Panc1 (cell line): ENCODE results near the gene LONP1. TPM values are rescaled to one million over a fixed set of nuclear protein-coding genes. Genes with fewer than 3 reads are reported as not detected.

Experiments
- ATAC-seq: fragments of 200-7000 bp; cut with Tn5 transposase; 2 replicates; pipeline ENCODE4 v1.9.1; 2020; ENCODE audit warnings: mild to moderate bottlenecking, moderate library complexity
- BruUV-seq: library from RNA; stranded (reverse); fragments of 400-500 nt; replicated peaks from 2 replicates; lab custom pipeline; 2021; lab: Mats Ljungman, UMichigan
- CTCF ChIA-PET: fragments of 300-600 bp; sonication (Branson Sonifier 250); formaldehyde crosslinking; loops from one replicate; lab custom pipeline; 2022; ENCODE audit warnings: antibody characterized with exemption; lab: Charles Lee
- POLR2A ChIA-PET: fragments of 300-600 bp; sonication (Branson Sonifier 250); formaldehyde crosslinking; loops from one replicate; lab custom pipeline; 2022; ENCODE audit warnings: antibody characterized with exemption; lab: Charles Lee
- DNase-seq: peaks from one replicate; pipeline ENCODE4 v3.0.0-alpha.2; 2010; ENCODE audit warnings: low read depth, low spot score
- H3K27ac ChIP-seq: 2 replicates; pipeline ENCODE4 v1.5.1; 2011; ENCODE audit warnings: mild to moderate bottlenecking, low read length, inconsistent platforms
- H3K27me3 ChIP-seq: fragments of 200-500 bp; sonication (Bioruptor generic); 2 replicates; pipeline ENCODE4 v1.6.0; 2014; ENCODE audit warnings: low read length, inconsistent platforms; ENCODE audit not compliant: control insufficient read depth, insufficient read depth
- H3K36me3 ChIP-seq: fragments of 200-500 bp; sonication (Bioruptor generic); 2 replicates; pipeline ENCODE4 v1.5.1; 2014; ENCODE audit warnings: inconsistent platforms, mild to moderate bottlenecking, low read length, moderate library complexity; ENCODE audit not compliant: control insufficient read depth, insufficient read depth
- H3K4me1 ChIP-seq: 2 replicates; pipeline ENCODE4 v1.5.1; 2011; ENCODE audit warnings: inconsistent platforms, mild to moderate bottlenecking, low read length, moderate library complexity; ENCODE audit not compliant: control insufficient read depth, insufficient read depth
- H3K4me3 ChIP-seq, 2 experiments: 2 replicates each; pipeline ENCODE4 v1.5.1; 2011 to 2012; ENCODE audit warnings: low read depth in 2 of 2, low read length in 2 of 2, mild to moderate bottlenecking in 2 of 2, inconsistent platforms in 1 of 2, moderate library complexity in 1 of 2
- H3K9me3 ChIP-seq: fragments of 200-500 bp; sonication (Bioruptor generic); 2 replicates; pipeline ENCODE4 v1.5.1; 2014; ENCODE audit warnings: low read depth, mild to moderate bottlenecking, inconsistent platforms, low read length, moderate library complexity; ENCODE audit not compliant: control insufficient read depth, insufficient read depth
- CTCF ChIP-seq: fragments of 450-650 bp; IDR thresholded peaks from 2 replicates; pipeline ENCODE4 v1.5.1; 2017; ENCODE audit warnings: mild to moderate bottlenecking
- POLR2AphosphoS5 ChIP-seq: IDR thresholded peaks from 2 replicates; pipeline ENCODE4 v1.6.1; 2012; ENCODE audit warnings: mild to moderate bottlenecking, low read depth, low read length, moderate library complexity
- SIN3A ChIP-seq: IDR thresholded peaks from 2 replicates; pipeline ENCODE4 v1.6.1; 2012; ENCODE audit warnings: low read depth, mild to moderate bottlenecking, low read length, moderate library complexity, borderline replicate concordance; ENCODE audit not compliant: insufficient read depth
- TCF7L2 ChIP-seq: IDR thresholded peaks from 2 replicates; pipeline ENCODE4 v1.6.1; 2011; ENCODE audit warnings: mild to moderate bottlenecking, low read depth, low read length, inconsistent platforms
- in situ Hi-C: cut with HindIII; loops from 2 replicates; pipeline ENCODE4 v1.10.0; 2016; ENCODE audit warnings: low sequenced_read_pairs, low pct_unique_long_range_greater_than_20kb
- intact Hi-C: fragments of 100-400 bp; cut with micrococcal nuclease; formaldehyde crosslinking; loops from one replicate; pipeline ENCODE4 v1.10.0; 2022; ENCODE audit not compliant: unreplicated experiment
- total RNA-seq: library from RNA; stranded (reverse); gene quantifications from one replicate; pipeline ENCODE4 v1.2.1, GENCODE V29; 2021; ENCODE audit not compliant: unreplicated experiment
- TF ChIP-seq, protein P1 (sequence below), 2 experiments: IDR thresholded peaks; 2 replicates each; pipeline ENCODE4 v1.6.1; 2011 to 2012; ENCODE audit warnings: low read depth in 2 of 2, control low read depth in 1 of 2, low read length in 1 of 2, mild to moderate bottlenecking in 1 of 2, moderate library complexity in 1 of 2; ENCODE audit not compliant: insufficient read depth in 1 of 2

The LONP1 gene
- total RNA-seq, 1 experiment from 2014 or later = 93.0 TPM

DNA sequence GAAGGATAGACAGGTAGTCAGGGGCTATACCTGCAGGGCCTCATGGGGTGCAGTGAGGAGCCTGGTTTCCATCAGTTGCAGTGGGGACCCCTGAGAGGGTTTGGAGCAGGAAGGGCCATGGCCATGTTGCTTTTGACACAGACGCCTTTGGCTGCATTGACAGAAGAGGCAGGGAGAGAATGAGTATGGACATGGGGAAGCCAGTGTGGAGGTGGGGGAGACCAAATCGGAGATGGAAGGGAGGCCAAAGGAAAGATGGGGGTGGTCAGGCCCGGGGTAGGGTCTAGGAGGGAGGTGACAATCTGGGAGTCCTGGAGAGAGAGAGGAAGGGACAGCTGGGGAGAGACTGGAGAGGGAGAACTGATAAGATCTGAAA is 37.9 kb downstream of the LONP1 start:
- Histone ChIP-seq H3K9me3 (no peaks in the 10 kb centered on the region), H3K27ac (no peak overlapping the region), H3K4me3 (no peak overlapping the region), H3K27me3 (no peaks in the 10 kb centered on the region), H3K4me1 (no peaks in the 10 kb centered on the region), H3K36me3 (peaks cover 5% of the 10 kb centered on the region; the same call in 1 of the 2 replicates)
- POLR2A ChIA-PET = no interaction called here
- TF ChIP-seq TCF7L2 = no peak
- DNase-seq = no peak
- in situ Hi-C loops (no loop called here), intact Hi-C loops (no loop called here)
- no peak for ATAC-seq
- CTCF ChIA-PET = no interaction called here
- no TSS peak for BruUV-seq

- ATAC-seq (no peak), DNase-seq (no peak)
- H3K36me3 ChIP-seq = peaks cover 5% of the 10 kb centered on the region; the same call in 1 of the 2 replicates
- no peaks in the 10 kb centered on the region for H3K4me1 ChIP-seq
- ChIA-PET POLR2A (no interaction called here), CTCF (no interaction called here)
- no peaks in the 10 kb centered on the region for H3K9me3 ChIP-seq
- in situ Hi-C loops = no loop called here
- peak overlapping the region; percentile 72 to 96 for H3K4me3 ChIP-seq
- BruUV-seq = TSS peak; percentile 55
- H3K27me3 ChIP-seq = no peaks in the 10 kb centered on the region
- TF ChIP-seq CTCF (no peak), POLR2AphosphoS5 (no peak), SIN3A (no peak), TCF7L2 (no peak)
- TF ChIP-seq, protein P1, sequence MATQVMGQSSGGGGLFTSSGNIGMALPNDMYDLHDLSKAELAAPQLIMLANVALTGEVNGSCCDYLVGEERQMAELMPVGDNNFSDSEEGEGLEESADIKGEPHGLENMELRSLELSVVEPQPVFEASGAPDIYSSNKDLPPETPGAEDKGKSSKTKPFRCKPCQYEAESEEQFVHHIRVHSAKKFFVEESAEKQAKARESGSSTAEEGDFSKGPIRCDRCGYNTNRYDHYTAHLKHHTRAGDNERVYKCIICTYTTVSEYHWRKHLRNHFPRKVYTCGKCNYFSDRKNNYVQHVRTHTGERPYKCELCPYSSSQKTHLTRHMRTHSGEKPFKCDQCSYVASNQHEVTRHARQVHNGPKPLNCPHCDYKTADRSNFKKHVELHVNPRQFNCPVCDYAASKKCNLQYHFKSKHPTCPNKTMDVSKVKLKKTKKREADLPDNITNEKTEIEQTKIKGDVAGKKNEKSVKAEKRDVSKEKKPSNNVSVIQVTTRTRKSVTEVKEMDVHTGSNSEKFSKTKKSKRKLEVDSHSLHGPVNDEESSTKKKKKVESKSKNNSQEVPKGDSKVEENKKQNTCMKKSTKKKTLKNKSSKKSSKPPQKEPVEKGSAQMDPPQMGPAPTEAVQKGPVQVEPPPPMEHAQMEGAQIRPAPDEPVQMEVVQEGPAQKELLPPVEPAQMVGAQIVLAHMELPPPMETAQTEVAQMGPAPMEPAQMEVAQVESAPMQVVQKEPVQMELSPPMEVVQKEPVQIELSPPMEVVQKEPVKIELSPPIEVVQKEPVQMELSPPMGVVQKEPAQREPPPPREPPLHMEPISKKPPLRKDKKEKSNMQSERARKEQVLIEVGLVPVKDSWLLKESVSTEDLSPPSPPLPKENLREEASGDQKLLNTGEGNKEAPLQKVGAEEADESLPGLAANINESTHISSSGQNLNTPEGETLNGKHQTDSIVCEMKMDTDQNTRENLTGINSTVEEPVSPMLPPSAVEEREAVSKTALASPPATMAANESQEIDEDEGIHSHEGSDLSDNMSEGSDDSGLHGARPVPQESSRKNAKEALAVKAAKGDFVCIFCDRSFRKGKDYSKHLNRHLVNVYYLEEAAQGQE (IDR thresholded peaks at IDR 0.05; ENCODE audit: insufficient read depth in 1 of 2, low read depth in 2 of 2, low read length in 1 of 2) = no peak
- no peak overlapping the region for H3K27ac ChIP-seq
- intact Hi-C loops = no loop called here
Observed at GRCh38 chr19:5681391-5682106, 38.4 kb downstream of the LONP1 start.
